K562 (cell line): ENCODE data around the gene GULP1. TPM values are rescaled to one million over a fixed set of nuclear protein-coding genes. Genes with fewer than 3 reads are reported as not detected.

ENCODE experiments used
- ATAC-seq: fragments of 200-7000 bp; cut with Tn5 transposase; 3 replicates; pipeline ENCODE4 v1.9.1; 2020; ENCODE audit warnings: moderate library complexity
- BruUV-seq: library from RNA; stranded (reverse); fragments of 400-500 nt; replicated peaks from 2 replicates; lab custom pipeline; 2021; lab: Mats Ljungman, UMichigan
- CTCF ChIA-PET: fragments of 300-600 bp; formaldehyde crosslinking; extraction: SDS; loops from one replicate; lab custom pipeline; 2021; ENCODE audit warnings: low intra/inter-chr PET ratio; lab: Yijun Ruan, JAX
- POLR2A ChIA-PET: fragments of 300-600, 350-650 bp; sonication (Branson Sonifier 250); formaldehyde crosslinking; extraction: SDS; loops from one replicate; lab custom pipeline; 2021; ENCODE audit warnings: antibody characterized with exemption, inconsistent platforms; lab: Yijun Ruan, JAX
- DNase-seq, 4 experiments: peaks; one replicate each; pipeline versions ENCODE4 v3.0.0 to v3.0.0-alpha.2; 2011 to 2018; ENCODE audit warnings: low spot score in 3 of 4, mixed read lengths in 3 of 4; ENCODE audit errors: extremely low read depth in 1 of 4
- FAIRE-seq: peaks from 2 replicates; lab custom pipeline; 2011; peaks lifted over from hg19 to GRCh38; lab: Jason Lieb, UNC
- H2AFZ ChIP-seq: 2 replicates; pipeline ENCODE4 v1.6.0; 2011; ENCODE audit warnings: low read depth, low read length, control low read depth, inconsistent platforms
- H3K27ac ChIP-seq: fragments of 200-600 bp; 3 replicates; pipeline ENCODE4 v1.8.0; 2011; ENCODE audit warnings: low read depth, mild to moderate bottlenecking, control low read depth, inconsistent platforms, low read length, moderate library complexity, mixed read lengths; ENCODE audit errors: extremely low read depth
- H3K27me3 ChIP-seq, 2 experiments: fragments of 300-600 bp in 1 of 2; 2 replicates in 1 of 2; 3 replicates in 1 of 2; pipeline versions ENCODE4 v1.6.0 to v1.8.0; 2011; ENCODE audit warnings: inconsistent platforms in 2 of 2, low read length in 2 of 2, mild to moderate bottlenecking in 1 of 2, mixed read lengths in 1 of 2, moderate library complexity in 1 of 2; ENCODE audit not compliant: control insufficient read depth in 2 of 2, insufficient read depth in 2 of 2
- H3K36me3 ChIP-seq: fragments of 300-600 bp; 3 replicates; pipeline ENCODE4 v1.8.0; 2011; ENCODE audit warnings: mild to moderate bottlenecking, low read length, inconsistent platforms; ENCODE audit not compliant: control insufficient read depth, insufficient read depth
- H3K4me1 ChIP-seq, 2 experiments: fragments of 200-600 bp in 1 of 2; replicated peaks in 1 of 2; 2 replicates in 1 of 2; 3 replicates in 1 of 2; pipeline versions ENCODE4 v1.5.1 to v1.8.0; 2011; ENCODE audit warnings: inconsistent platforms in 2 of 2, low read length in 2 of 2, mild to moderate bottlenecking in 1 of 2, mixed read lengths in 1 of 2, moderate library complexity in 1 of 2; ENCODE audit not compliant: control insufficient read depth in 2 of 2, insufficient read depth in 2 of 2
- H3K4me2 ChIP-seq: 2 replicates; pipeline ENCODE4 v1.6.1; 2011; ENCODE audit warnings: low read length, control low read depth, inconsistent platforms, mixed read lengths; ENCODE audit not compliant: insufficient read depth
- H3K4me3 ChIP-seq: fragments of 200-600 bp; sonication (generic), shearing (Covaris generic); 2 replicates; pipeline ENCODE4 v1.5.1; 2016; ENCODE audit warnings: control low read depth, inconsistent platforms
- H3K79me2 ChIP-seq: fragments of 200-600 bp; 3 replicates; pipeline ENCODE4 v1.8.0; 2011; ENCODE audit warnings: low read length, inconsistent platforms; ENCODE audit not compliant: control insufficient read depth, insufficient read depth
- H3K9ac ChIP-seq, 2 experiments: 2 replicates each; pipeline versions ENCODE4 v1.6.0 to v1.6.1; 2011; ENCODE audit warnings: low read depth in 2 of 2, low read length in 2 of 2, control low read depth in 1 of 2, inconsistent platforms in 1 of 2, mild to moderate bottlenecking in 1 of 2, mixed read lengths in 1 of 2; ENCODE audit not compliant: insufficient read depth in 1 of 2
- H3K9me1 ChIP-seq: one replicate; pipeline ENCODE4 v1.6.0; 2011; ENCODE audit warnings: inconsistent platforms, mild to moderate bottlenecking, low read length, moderate library complexity; ENCODE audit not compliant: control insufficient read depth, insufficient read depth
- H3K9me3 ChIP-seq: replicated peaks from 2 replicates; pipeline ENCODE4 v1.5.1; 2011; ENCODE audit warnings: low read depth, low read length, inconsistent platforms; ENCODE audit not compliant: control insufficient read depth, insufficient read depth
- H4K20me1 ChIP-seq: replicated peaks from 2 replicates; pipeline ENCODE4 v1.6.1; 2011; ENCODE audit warnings: low read length, inconsistent platforms, mixed read lengths; ENCODE audit not compliant: control insufficient read depth, insufficient read depth
- LEF1 ChIP-seq: fragments of 450-650 bp; IDR thresholded peaks from 2 replicates; pipeline ENCODE4 v1.6.1; 2016; ENCODE audit warnings: mild to moderate bottlenecking
- NR3C1 ChIP-seq: sonication (generic); formaldehyde crosslinking; IDR thresholded peaks from 2 replicates; pipeline ENCODE4 v1.8.1; 2022; ENCODE audit warnings: missing genetic modification reagents
- ZSCAN29 ChIP-seq: fragments of 450-650 bp; IDR thresholded peaks from 2 replicates; pipeline ENCODE4 v1.6.1; 2017
- whole genome bisulfite sequencing: fragments of 100-300 bp; shearing (Covaris generic); methylation state at CpG from one replicate; pipeline ENCODE4 v1.1.6; 2016; ENCODE audit warnings: low coverage, mixed read lengths; ENCODE audit not compliant: insufficient coverage; ENCODE audit errors: missing lambda C conversion rate; 5-methylcytosine and 5-hydroxymethylcytosine counted together
- in situ Hi-C: fragments of 300-500 bp; cut with MboI; formaldehyde crosslinking; loops from 4 replicates; pipeline ENCODE4 v1.15.0; 2018; ENCODE audit warnings: inconsistent platforms, mixed read lengths
- intact Hi-C: fragments of 100-400 bp; cut with micrococcal nuclease; formaldehyde crosslinking; loops from 2 replicates; pipeline ENCODE4 v1.14.2; 2022
- polyA plus RNA-seq, 8 experiments: library from polyadenylated mRNA; depleted of rRNA in 4 of 8; stranded (reverse) in 5 of 8; unstranded in 3 of 8; fragments of >200 nt; fragmentation: Nextera tagmentation in 2 of 8; fragmentation: Illumina TruSeq in 1 of 8; extraction: Ambion mirVana in 2 of 8; extraction: Trizol in 1 of 8; gene quantifications; 2 replicates each; pipeline versions ENCODE4 v1.2.1 to v1.2.3, GENCODE V29; 2011 to 2014; ENCODE audit warnings: inconsistent platforms in 1 of 8, missing spikeins in 1 of 8
- total RNA-seq, 7 experiments: library from RNA; depleted of rRNA in 6 of 7; stranded (reverse); fragments of >200 nt in 6 of 7; fragmentation: Illumina TruSeq in 2 of 7; extraction: Trizol in 2 of 7; gene quantifications; 2 replicates each; pipeline versions ENCODE4 v1.2.1 to v1.2.3, GENCODE V29; 2011 to 2021; ENCODE audit warnings: low replicate concordance in 1 of 7
- TF ChIP-seq, protein P1 (sequence below), 2 experiments: IDR thresholded peaks in 1 of 2; conservative IDR thresholded peaks in 1 of 2; 2 replicates each; pipeline ENCODE4 v1.6.1; 2016; ENCODE audit warnings: low read depth in 2 of 2, mild to moderate bottlenecking in 1 of 2, missing compliant biosample characterization in 1 of 2, missing genetic modification characterization in 1 of 2, moderate library complexity in 1 of 2
- TF ChIP-seq, protein P2 (sequence below): fragments of 250-450 bp; sonication (Bioruptor Pico); IDR thresholded peaks from 2 replicates; pipeline ENCODE4 v1.8.0; 2021; ENCODE audit warnings: moderate library complexity, mild to moderate bottlenecking, inconsistent platforms
- TF ChIP-seq, protein P3 (sequence below): fragments of 200-800 bp; sonication (Bioruptor generic); IDR thresholded peaks from 2 replicates; pipeline ENCODE4 v1.6.1; 2016; ENCODE audit warnings: missing genetic modification characterization, missing compliant biosample characterization
- TF ChIP-seq, protein P4 (sequence below): fragments of 450-650 bp; IDR thresholded peaks from 2 replicates; pipeline ENCODE4 v1.6.1; 2017; ENCODE audit warnings: antibody characterized with exemption, mild to moderate bottlenecking

Gene GULP1
- total and polyA plus RNA-seq, 9 of the 15 experiments (the other 6 are each of a cell fraction or from before 2014, with no cell fraction given) = 8.5 to 25.3 (median 19.5) TPM

DNA sequence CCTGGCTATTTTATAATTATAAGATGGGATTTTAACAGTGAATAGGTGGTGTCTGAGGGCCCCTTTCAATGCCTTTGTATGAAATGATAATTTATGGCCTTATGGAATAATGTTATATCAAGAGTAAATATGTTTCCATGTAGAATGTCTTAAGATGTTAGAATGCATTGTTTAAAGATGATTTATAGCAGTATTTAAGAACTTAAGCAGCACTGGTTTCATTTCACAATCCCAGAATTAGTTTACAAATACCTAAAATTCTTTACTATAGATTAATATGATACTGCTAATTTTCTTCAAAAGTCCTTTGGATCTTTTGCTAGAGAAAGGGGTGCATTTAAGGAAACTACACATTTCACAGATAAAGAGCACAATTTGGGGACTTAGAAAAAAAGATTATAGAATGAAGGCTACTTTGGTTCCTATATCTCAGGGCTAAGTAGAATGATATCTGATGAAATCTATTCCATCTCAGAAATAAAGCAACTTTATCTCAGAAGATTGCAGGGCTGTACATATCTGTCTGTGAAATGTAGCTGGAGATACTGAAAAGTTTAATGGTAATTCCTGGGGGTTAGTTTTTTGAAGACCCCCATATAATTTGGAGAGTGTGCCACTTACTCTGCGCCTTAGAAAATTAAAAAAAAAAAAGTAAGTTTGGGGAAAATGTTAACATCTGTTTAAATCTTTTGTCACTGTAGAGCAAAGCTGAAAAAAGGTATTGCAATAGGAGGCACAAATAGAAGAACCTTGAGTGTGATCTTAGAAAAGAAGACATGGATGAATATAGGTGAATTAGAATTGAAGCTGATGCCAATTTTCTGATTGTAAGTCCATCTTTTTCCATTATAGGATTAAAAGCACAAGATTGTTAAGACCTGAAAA lies 123.4 kb downstream of the GULP1 start:
- FAIRE-seq (no peak), DNase-seq (no peak), ATAC-seq (no peak)
- H3K27ac ChIP-seq = no peak overlapping the region
- H2AFZ ChIP-seq = no peak overlapping the region
- no peaks in the 10 kb centered on the region for H3K9me1 ChIP-seq
- no peak overlapping the region for H3K9ac ChIP-seq
- POLR2A ChIA-PET = no interaction called here
- H3K4me1 ChIP-seq = no peaks in the 10 kb centered on the region
- 100% methylated on average over 1 of the region's 1 CpG for WGBS
- no peaks in the 10 kb centered on the region for H3K27me3 ChIP-seq
- no peaks in the 10 kb centered on the region for H4K20me1 ChIP-seq
- CTCF ChIA-PET = no interaction called here
- H3K4me2 ChIP-seq = no peak overlapping the region
- in situ Hi-C loops (no loop called here), intact Hi-C loops (no loop called here)
- no peaks in the 10 kb centered on the region for H3K9me3 ChIP-seq
- no peaks in the 10 kb centered on the region; the same call in 2 of the 3 replicates for H3K79me2 ChIP-seq
- H3K36me3 ChIP-seq = no peaks in the 10 kb centered on the region
- no TSS peak for BruUV-seq
- no peak overlapping the region for H3K4me3 ChIP-seq
- TF ChIP-seq, protein P1, sequence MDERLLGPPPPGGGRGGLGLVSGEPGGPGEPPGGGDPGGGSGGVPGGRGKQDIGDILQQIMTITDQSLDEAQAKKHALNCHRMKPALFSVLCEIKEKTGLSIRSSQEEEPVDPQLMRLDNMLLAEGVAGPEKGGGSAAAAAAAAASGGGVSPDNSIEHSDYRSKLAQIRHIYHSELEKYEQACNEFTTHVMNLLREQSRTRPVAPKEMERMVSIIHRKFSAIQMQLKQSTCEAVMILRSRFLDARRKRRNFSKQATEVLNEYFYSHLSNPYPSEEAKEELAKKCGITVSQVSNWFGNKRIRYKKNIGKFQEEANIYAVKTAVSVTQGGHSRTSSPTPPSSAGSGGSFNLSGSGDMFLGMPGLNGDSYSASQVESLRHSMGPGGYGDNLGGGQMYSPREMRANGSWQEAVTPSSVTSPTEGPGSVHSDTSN (CRISPR knock-in tag; IDR thresholded peaks at IDR 0.05; ENCODE audit: low read depth) = no peak
- TF ChIP-seq, protein P1 (tag; conservative IDR thresholded peaks at IDR 0.05; ENCODE audit: low read depth) = no peak
- TF ChIP-seq LEF1 (no peak), NR3C1 (CRISPR knock-in tag) (no peak), ZSCAN29 (no peak)
- TF ChIP-seq, protein P2, sequence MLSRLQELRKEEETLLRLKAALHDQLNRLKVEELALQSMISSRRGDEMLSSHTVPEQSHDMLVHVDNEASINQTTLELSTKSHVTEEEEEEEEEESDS = no peak
- TF ChIP-seq, protein P3, sequence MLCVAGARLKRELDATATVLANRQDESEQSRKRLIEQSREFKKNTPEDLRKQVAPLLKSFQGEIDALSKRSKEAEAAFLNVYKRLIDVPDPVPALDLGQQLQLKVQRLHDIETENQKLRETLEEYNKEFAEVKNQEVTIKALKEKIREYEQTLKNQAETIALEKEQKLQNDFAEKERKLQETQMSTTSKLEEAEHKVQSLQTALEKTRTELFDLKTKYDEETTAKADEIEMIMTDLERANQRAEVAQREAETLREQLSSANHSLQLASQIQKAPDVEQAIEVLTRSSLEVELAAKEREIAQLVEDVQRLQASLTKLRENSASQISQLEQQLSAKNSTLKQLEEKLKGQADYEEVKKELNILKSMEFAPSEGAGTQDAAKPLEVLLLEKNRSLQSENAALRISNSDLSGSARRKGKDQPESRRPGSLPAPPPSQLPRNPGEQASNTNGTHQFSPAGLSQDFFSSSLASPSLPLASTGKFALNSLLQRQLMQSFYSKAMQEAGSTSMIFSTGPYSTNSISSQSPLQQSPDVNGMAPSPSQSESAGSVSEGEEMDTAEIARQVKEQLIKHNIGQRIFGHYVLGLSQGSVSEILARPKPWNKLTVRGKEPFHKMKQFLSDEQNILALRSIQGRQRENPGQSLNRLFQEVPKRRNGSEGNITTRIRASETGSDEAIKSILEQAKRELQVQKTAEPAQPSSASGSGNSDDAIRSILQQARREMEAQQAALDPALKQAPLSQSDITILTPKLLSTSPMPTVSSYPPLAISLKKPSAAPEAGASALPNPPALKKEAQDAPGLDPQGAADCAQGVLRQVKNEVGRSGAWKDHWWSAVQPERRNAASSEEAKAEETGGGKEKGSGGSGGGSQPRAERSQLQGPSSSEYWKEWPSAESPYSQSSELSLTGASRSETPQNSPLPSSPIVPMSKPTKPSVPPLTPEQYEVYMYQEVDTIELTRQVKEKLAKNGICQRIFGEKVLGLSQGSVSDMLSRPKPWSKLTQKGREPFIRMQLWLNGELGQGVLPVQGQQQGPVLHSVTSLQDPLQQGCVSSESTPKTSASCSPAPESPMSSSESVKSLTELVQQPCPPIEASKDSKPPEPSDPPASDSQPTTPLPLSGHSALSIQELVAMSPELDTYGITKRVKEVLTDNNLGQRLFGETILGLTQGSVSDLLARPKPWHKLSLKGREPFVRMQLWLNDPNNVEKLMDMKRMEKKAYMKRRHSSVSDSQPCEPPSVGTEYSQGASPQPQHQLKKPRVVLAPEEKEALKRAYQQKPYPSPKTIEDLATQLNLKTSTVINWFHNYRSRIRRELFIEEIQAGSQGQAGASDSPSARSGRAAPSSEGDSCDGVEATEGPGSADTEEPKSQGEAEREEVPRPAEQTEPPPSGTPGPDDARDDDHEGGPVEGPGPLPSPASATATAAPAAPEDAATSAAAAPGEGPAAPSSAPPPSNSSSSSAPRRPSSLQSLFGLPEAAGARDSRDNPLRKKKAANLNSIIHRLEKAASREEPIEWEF (CRISPR knock-in tag) = no peak
- TF ChIP-seq, protein P4, sequence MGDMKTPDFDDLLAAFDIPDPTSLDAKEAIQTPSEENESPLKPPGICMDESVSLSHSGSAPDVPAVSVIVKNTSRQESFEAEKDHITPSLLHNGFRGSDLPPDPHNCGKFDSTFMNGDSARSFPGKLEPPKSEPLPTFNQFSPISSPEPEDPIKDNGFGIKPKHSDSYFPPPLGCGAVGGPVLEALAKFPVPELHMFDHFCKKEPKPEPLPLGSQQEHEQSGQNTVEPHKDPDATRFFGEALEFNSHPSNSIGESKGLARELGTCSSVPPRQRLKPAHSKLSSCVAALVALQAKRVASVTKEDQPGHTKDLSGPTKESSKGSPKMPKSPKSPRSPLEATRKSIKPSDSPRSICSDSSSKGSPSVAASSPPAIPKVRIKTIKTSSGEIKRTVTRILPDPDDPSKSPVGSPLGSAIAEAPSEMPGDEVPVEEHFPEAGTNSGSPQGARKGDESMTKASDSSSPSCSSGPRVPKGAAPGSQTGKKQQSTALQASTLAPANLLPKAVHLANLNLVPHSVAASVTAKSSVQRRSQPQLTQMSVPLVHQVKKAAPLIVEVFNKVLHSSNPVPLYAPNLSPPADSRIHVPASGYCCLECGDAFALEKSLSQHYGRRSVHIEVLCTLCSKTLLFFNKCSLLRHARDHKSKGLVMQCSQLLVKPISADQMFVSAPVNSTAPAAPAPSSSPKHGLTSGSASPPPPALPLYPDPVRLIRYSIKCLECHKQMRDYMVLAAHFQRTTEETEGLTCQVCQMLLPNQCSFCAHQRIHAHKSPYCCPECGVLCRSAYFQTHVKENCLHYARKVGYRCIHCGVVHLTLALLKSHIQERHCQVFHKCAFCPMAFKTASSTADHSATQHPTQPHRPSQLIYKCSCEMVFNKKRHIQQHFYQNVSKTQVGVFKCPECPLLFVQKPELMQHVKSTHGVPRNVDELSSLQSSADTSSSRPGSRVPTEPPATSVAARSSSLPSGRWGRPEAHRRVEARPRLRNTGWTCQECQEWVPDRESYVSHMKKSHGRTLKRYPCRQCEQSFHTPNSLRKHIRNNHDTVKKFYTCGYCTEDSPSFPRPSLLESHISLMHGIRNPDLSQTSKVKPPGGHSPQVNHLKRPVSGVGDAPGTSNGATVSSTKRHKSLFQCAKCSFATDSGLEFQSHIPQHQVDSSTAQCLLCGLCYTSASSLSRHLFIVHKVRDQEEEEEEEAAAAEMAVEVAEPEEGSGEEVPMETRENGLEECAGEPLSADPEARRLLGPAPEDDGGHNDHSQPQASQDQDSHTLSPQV = no peak
